H1 (cell line): ENCODE measurements around the gene HS3ST3B1. TPM values are rescaled to one million over a fixed set of nuclear protein-coding genes. Genes with fewer than 3 reads are reported as not detected.

Source experiments
- CTCF ChIA-PET: fragments of 300-600 bp; sonication (Branson Sonifier 250); formaldehyde crosslinking; loops from one replicate; lab custom pipeline; 2021; ENCODE audit not compliant: partially characterized antibody; lab: Charles Lee
- POLR2A ChIA-PET: fragments of 300-600 bp; sonication (Branson Sonifier 250); formaldehyde crosslinking; loops from one replicate; lab custom pipeline; 2021; ENCODE audit warnings: inconsistent platforms; ENCODE audit not compliant: partially characterized antibody; lab: Charles Lee
- DNase-seq, 2 experiments: peaks; one replicate each; pipeline versions ENCODE4 v3.0.0 to v3.0.0-alpha.2; 2010 to 2022; ENCODE audit warnings: low spot score in 2 of 2, low read depth in 1 of 2, mixed read lengths in 1 of 2
- FAIRE-seq: peaks from 2 replicates; lab custom pipeline; 2011; peaks lifted over from hg19 to GRCh38; lab: Jason Lieb, UNC
- H2AFZ ChIP-seq: 2 replicates; pipeline ENCODE4 v1.8.1; 2012; ENCODE audit warnings: low read length, inconsistent platforms
- H2AK5ac ChIP-seq: 2 replicates; pipeline ENCODE4 v1.6.1; 2013; ENCODE audit warnings: low read depth, low read length
- H2BK120ac ChIP-seq: replicated peaks from 2 replicates; pipeline ENCODE3; 2013; ENCODE audit warnings: low read depth, low read length, inconsistent platforms
- H2BK12ac ChIP-seq: 2 replicates; pipeline ENCODE4 v1.6.1; 2013; ENCODE audit warnings: low read depth, low read length
- H2BK15ac ChIP-seq: 2 replicates; pipeline ENCODE4 v1.6.1; 2013; ENCODE audit warnings: low read length
- H2BK20ac ChIP-seq: 2 replicates; pipeline ENCODE4 v1.6.1; 2013; ENCODE audit warnings: low read length
- H2BK5ac ChIP-seq: 2 replicates; pipeline ENCODE4 v1.6.1; 2013; ENCODE audit warnings: low read depth, low read length
- H3K14ac ChIP-seq: 2 replicates; pipeline ENCODE4 v1.6.1; 2013; ENCODE audit warnings: inconsistent platforms; ENCODE audit not compliant: insufficient read length
- H3K18ac ChIP-seq: 2 replicates; pipeline ENCODE4 v1.6.1; 2013; ENCODE audit warnings: low read length; ENCODE audit errors: extremely low read depth
- H3K23ac ChIP-seq: 2 replicates; pipeline ENCODE4 v1.6.1; 2013; ENCODE audit warnings: inconsistent platforms; ENCODE audit not compliant: insufficient read length
- H3K23me2 ChIP-seq: 2 replicates; pipeline ENCODE4 v1.6.1; 2013; ENCODE audit warnings: low read depth, low read length
- H3K27ac ChIP-seq: 2 replicates; pipeline ENCODE4 v1.6.1; 2011; ENCODE audit warnings: low read depth, low read length, inconsistent platforms
- H3K27me3 ChIP-seq, 4 experiments: replicated peaks in 1 of 4; 1 replicate in 1 of 4; 2 replicates in 3 of 4; pipeline versions ENCODE4 v1.6.1 to v1.8.1; 2011 to 2013; ENCODE audit warnings: low read length in 3 of 4, mild to moderate bottlenecking in 3 of 4, inconsistent platforms in 2 of 4, mixed read lengths in 2 of 4, moderate library complexity in 1 of 4; ENCODE audit not compliant: control insufficient read depth in 3 of 4, insufficient read depth in 3 of 4; ENCODE audit errors: extremely low read depth in 1 of 4
- H3K36me3 ChIP-seq, 4 experiments: 2 replicates each; pipeline versions ENCODE4 v1.6.1 to v1.8.1; 2011 to 2013; ENCODE audit warnings: mild to moderate bottlenecking in 4 of 4, low read length in 3 of 4, moderate library complexity in 2 of 4, control low read depth in 1 of 4, inconsistent platforms in 1 of 4; ENCODE audit not compliant: insufficient read depth in 4 of 4, control insufficient read depth in 2 of 4
- H3K4ac ChIP-seq: replicated peaks from 2 replicates; pipeline ENCODE3; 2013; ENCODE audit warnings: low read length, low read depth, mixed read lengths, inconsistent platforms; ENCODE audit not compliant: insufficient read length
- H3K4me1 ChIP-seq, 4 experiments: replicated peaks in 1 of 4; 1 replicate in 1 of 4; 2 replicates in 3 of 4; pipeline versions ENCODE4 v1.6.1 to v1.8.1; 2011 to 2013; ENCODE audit warnings: low read length in 3 of 4, inconsistent platforms in 2 of 4, mixed read lengths in 1 of 4; ENCODE audit not compliant: insufficient read depth in 4 of 4, control insufficient read depth in 3 of 4
- H3K4me2 ChIP-seq, 2 experiments: 2 replicates each; pipeline versions ENCODE4 v1.6.1 to v1.8.1; 2011 to 2013; ENCODE audit warnings: low read depth in 2 of 2, low read length in 2 of 2, control low read depth in 1 of 2, inconsistent platforms in 1 of 2, mild to moderate bottlenecking in 1 of 2; ENCODE audit not compliant: insufficient read depth in 1 of 2
- H3K4me3 ChIP-seq, 4 experiments: fragments of 200-600, 300-600 bp in 1 of 4; sonication (generic), shearing (Covaris generic), sonication (Bioruptor Twin) in 1 of 4; 2 replicates each; pipeline versions ENCODE4 v1.5.1 to v1.8.1; 2011 to 2016; ENCODE audit warnings: low read length in 4 of 4, low read depth in 3 of 4, control low read depth in 2 of 4, inconsistent platforms in 2 of 4, mild to moderate bottlenecking in 2 of 4, mixed read lengths in 1 of 4, moderate library complexity in 1 of 4; ENCODE audit not compliant: insufficient read depth in 2 of 4; ENCODE audit errors: extremely low read depth in 1 of 4
- H3K56ac ChIP-seq: replicated peaks from 2 replicates; pipeline ENCODE3; 2013; ENCODE audit warnings: low read depth, mild to moderate bottlenecking, mixed read lengths, low read length, inconsistent platforms; ENCODE audit not compliant: insufficient read length
- H3K79me1 ChIP-seq: 2 replicates; pipeline ENCODE4 v1.6.1; 2013; ENCODE audit warnings: low read depth, low read length, control low read depth
- H3K79me2 ChIP-seq, 2 experiments: 2 replicates each; pipeline versions ENCODE4 v1.6.1 to v1.8.1; 2012 to 2013; ENCODE audit warnings: low read length in 2 of 2, mild to moderate bottlenecking in 2 of 2, inconsistent platforms in 1 of 2; ENCODE audit not compliant: insufficient read depth in 2 of 2, control insufficient read depth in 1 of 2
- H3K9ac ChIP-seq, 4 experiments: replicated peaks in 1 of 4; 1 replicate in 1 of 4; 2 replicates in 3 of 4; pipeline versions ENCODE4 v1.6.1 to v1.8.1; 2011 to 2013; ENCODE audit warnings: low read depth in 3 of 4, low read length in 3 of 4, control low read depth in 2 of 4, mild to moderate bottlenecking in 2 of 4, moderate library complexity in 2 of 4, inconsistent platforms in 1 of 4; ENCODE audit errors: extremely low read depth in 1 of 4
- H3K9me3 ChIP-seq, 2 experiments: 2 replicates each; pipeline versions ENCODE4 v1.6.1 to v1.8.1; 2012 to 2013; ENCODE audit warnings: mild to moderate bottlenecking in 2 of 2, moderate library complexity in 2 of 2, control low read depth in 1 of 2, inconsistent platforms in 1 of 2, low read depth in 1 of 2, low read length in 1 of 2, mixed read lengths in 1 of 2; ENCODE audit not compliant: insufficient read depth in 2 of 2
- H4K20me1 ChIP-seq, 2 experiments: replicated peaks in 1 of 2; 2 replicates each; pipeline versions ENCODE3 to v1.8.1; 2011 to 2013; ENCODE audit warnings: inconsistent platforms in 2 of 2, low read length in 2 of 2, mild to moderate bottlenecking in 1 of 2; ENCODE audit not compliant: insufficient read depth in 2 of 2, control insufficient read depth in 1 of 2
- H4K5ac ChIP-seq: 2 replicates; pipeline ENCODE4 v1.6.1; 2013; ENCODE audit warnings: low read length, low read depth, mixed read lengths, inconsistent platforms; ENCODE audit not compliant: insufficient read length
- H4K8ac ChIP-seq: 2 replicates; pipeline ENCODE4 v1.8.0; 2013; ENCODE audit warnings: mild to moderate bottlenecking, moderate library complexity, low read length, inconsistent platforms; ENCODE audit not compliant: insufficient read depth; ENCODE audit errors: extremely low read depth
- H4K91ac ChIP-seq: replicated peaks from 2 replicates; pipeline ENCODE3; 2013; ENCODE audit warnings: low read length, mixed read lengths, inconsistent platforms; ENCODE audit not compliant: insufficient read length
- ASH2L ChIP-seq: fragments of 200-600, 300-600 bp; sonication (generic); IDR thresholded peaks from one replicate; pipeline ENCODE4 v1.7.1; 2017; ENCODE audit warnings: low read length
- CBX5 ChIP-seq: fragments of 300-800, 300-1000 bp; sonication (generic); IDR thresholded peaks from 2 replicates; pipeline ENCODE4 v1.7.1; 2016; ENCODE audit warnings: antibody characterized with exemption, low read length, low read depth
- CEBPB ChIP-seq: IDR thresholded peaks from 2 replicates; pipeline ENCODE4 v1.6.1; 2012; ENCODE audit warnings: low read depth, low read length
- CTBP2 ChIP-seq: IDR thresholded peaks from 2 replicates; pipeline ENCODE4 v1.7.0; 2011; ENCODE audit warnings: borderline replicate concordance, mild to moderate bottlenecking, moderate library complexity, mixed read lengths, low read length; ENCODE audit not compliant: insufficient read depth, insufficient read length
- EZH2 ChIP-seq: fragments of 200-600 bp; sonication (generic); IDR thresholded peaks from 2 replicates; pipeline ENCODE4 v1.7.1; 2012; ENCODE audit warnings: low read depth, mild to moderate bottlenecking, moderate library complexity, low read length, inconsistent platforms; ENCODE audit not compliant: severe bottlenecking
- MAX ChIP-seq: IDR thresholded peaks from 2 replicates; pipeline ENCODE4 v1.6.1; 2012; ENCODE audit warnings: inconsistent platforms
- RBBP5 ChIP-seq: IDR thresholded peaks from 2 replicates; pipeline ENCODE4 v1.7.1; 2012; ENCODE audit warnings: low read depth, mild to moderate bottlenecking, inconsistent platforms, low read length, moderate library complexity, borderline replicate concordance
- RNF2 ChIP-seq: fragments of 200-900, 300-1000 bp; sonication (generic); IDR thresholded peaks from 2 replicates; pipeline ENCODE4 v1.7.1; 2016; ENCODE audit warnings: borderline replicate concordance, low read depth, mild to moderate bottlenecking, antibody characterized with exemption, low read length; ENCODE audit not compliant: poor library complexity, severe bottlenecking; ENCODE audit errors: missing control alignments
- SUZ12 ChIP-seq: fragments of 200-600 bp; sonication (generic); IDR thresholded peaks from 2 replicates; pipeline ENCODE4 v1.6.1; 2012; ENCODE audit warnings: mild to moderate bottlenecking, inconsistent platforms, low read length, moderate library complexity, mixed read lengths
- TAF1 ChIP-seq: IDR thresholded peaks from 2 replicates; pipeline ENCODE4 v1.6.1; 2011; ENCODE audit warnings: mild to moderate bottlenecking, low read depth, low read length
- WGBS, 2 experiments: shearing (Covaris generic) in 1 of 2; methylation state at CpG; one replicate each; pipeline versions ENCODE4 v1.1.6 to v1.1.7; 2013 to 2015; ENCODE audit warnings: low lambda C conversion rate in 2 of 2, mixed read lengths in 2 of 2, inconsistent platforms in 1 of 2, low coverage in 1 of 2, missing lambda C conversion rate in 1 of 2; ENCODE audit not compliant: insufficient replicate concordance in 2 of 2, insufficient coverage in 1 of 2, insufficient read length in 1 of 2; ENCODE audit errors: extremely low coverage in 1 of 2, missing lambda C conversion rate in 1 of 2; 5-methylcytosine and 5-hydroxymethylcytosine counted together
- polyA plus RNA-seq, 7 experiments: library from polyadenylated mRNA; depleted of rRNA in 3 of 7; stranded (reverse) in 5 of 7; unstranded in 2 of 7; fragments of >200 nt in 5 of 7; fragments of 200-250 nt in 2 of 7; gene quantifications; 1 replicate in 5 of 7; 2 replicates in 1 of 7; 4 replicates in 1 of 7; pipeline versions ENCODE4 v1.2.1 to v1.2.3, GENCODE V29; 2011 to 2013; ENCODE audit warnings: missing spikeins in 2 of 7, mixed read lengths in 2 of 7
- total RNA-seq: library from RNA; stranded (reverse); fragmentation: NEBNext Ultra II Directional; extraction: Animal tissue kit (Norgen Biotek cat#: 25700); gene quantifications from 2 replicates; pipeline ENCODE4 v1.2.1, GENCODE V29; 2021

Gene HS3ST3B1
- total and polyA plus RNA-seq, 2 of the 8 experiments (the other 6 are each of a cell fraction or from before 2014, with no cell fraction given), result 4.7 to 14.4 TPM

GRCh38 chr17:14299280-14300141 lies 1.4 kb upstream of the HS3ST3B1 start:
- H3K9me3 ChIP-seq, result no peaks in the 10 kb centered on the region
- H3K14ac ChIP-seq, result no peak overlapping the region
- ChIA-PET CTCF (interaction anchor here (1.0 to 2.5 kb wide), 3 partner anchors 31 to 627 kb away, joined by 5 to 11 read pairs (median 6); no protein-coding TSS in a partner anchor), POLR2A (interaction anchor here (1.4 to 4.7 kb wide), 2 partner anchors 10 to 36 kb away, joined by 3 to 22 read pairs; no protein-coding TSS in a partner anchor)
- H3K27ac ChIP-seq, result no peak overlapping the region
- H3K4me1 ChIP-seq, result peaks cover 4 to 35% (median 17%) of the 10 kb centered on the region in 4 experiments
- H2BK12ac ChIP-seq, result no peak overlapping the region
- H4K8ac ChIP-seq, result no peak overlapping the region
- H3K23me2 ChIP-seq, result peaks cover 40% of the 10 kb centered on the region
- FAIRE-seq, result no peak
- peak overlapping the region; percentile 17; the same call in 1 of the 2 replicates for H2AFZ ChIP-seq
- H3K18ac ChIP-seq, result no peak overlapping the region
- H3K36me3 ChIP-seq, result no peaks in the 10 kb centered on the region
- 2% methylated on average over 52 of the region's 52 CpGs; no CpG with 5 or more reads in 1 of the 2 experiments for WGBS, 2 experiments
- H3K23ac ChIP-seq, result no peak overlapping the region
- H3K4ac ChIP-seq, result no peak overlapping the region
- no peak overlapping the region for H2BK5ac ChIP-seq
- DNase-seq, result peak in 1 of 2 experiments; percentile 79
- H3K56ac ChIP-seq, result no peak overlapping the region
- peaks cover 0 to 28% of the 10 kb centered on the region in 2 experiments; a peak in 2 of 4 replicates for H3K79me2 ChIP-seq
- H2AK5ac ChIP-seq, result no peak overlapping the region
- peaks cover 27 to 85% (median 73%) of the 10 kb centered on the region in 4 experiments for H3K27me3 ChIP-seq
- peaks cover 7 to 10% of the 10 kb centered on the region in 2 experiments for H4K20me1 ChIP-seq
- peak overlapping the region; percentile 45 to 87 (median 60); a peak in 7 of 8 replicates for H3K4me3 ChIP-seq
- no peak overlapping the region for H4K91ac ChIP-seq
- no peaks in the 10 kb centered on the region for H3K79me1 ChIP-seq
- H2BK15ac ChIP-seq, result no peak overlapping the region
- no peak overlapping the region for H4K5ac ChIP-seq
- peak overlapping the region; percentile 85 to 87 for H3K4me2 ChIP-seq
- H2BK20ac ChIP-seq, result peak overlapping the region; percentile 6; the same call in 1 of the 2 replicates
- H3K9ac ChIP-seq, result no peak overlapping the region
- H2BK120ac ChIP-seq, result no peak overlapping the region
- TF ChIP-seq CTBP2, result peak; percentile 49
- TF ChIP-seq MAX, result peak; percentile 45
- peak; percentile 56 for TF ChIP-seq ASH2L
- TF ChIP-seq TAF1, result 0 out of 2 replicates have a peak, but pooled peaks have one; percentile 21
- peak; percentile 90 for TF ChIP-seq EZH2
- peak; percentile 88 for TF ChIP-seq SUZ12
- no peak for TF ChIP-seq CBX5
- 0 out of 2 replicates have a peak, but pooled peaks have one; percentile 45 for TF ChIP-seq RBBP5
- no peak for TF ChIP-seq CEBPB
- TF ChIP-seq RNF2, result peak; percentile 74
